BE2C (cell line): ENCODE data around the gene AEN.

Source experiments
- DNase-seq: peaks from one replicate; pipeline ENCODE4 v3.0.0-alpha.2; 2020
- H3K27me3 ChIP-seq: fragments of 250-450 bp; sonication (Bioruptor Pico); 2 replicates; pipeline ENCODE4 v1.5.1; 2020; ENCODE audit warnings: mild to moderate bottlenecking
- H3K36me3 ChIP-seq: fragments of 250-450 bp; sonication (Bioruptor Pico); 2 replicates; pipeline ENCODE4 v1.5.1; 2020; ENCODE audit warnings: mild to moderate bottlenecking
- H3K4me1 ChIP-seq: fragments of 250-450 bp; sonication (Bioruptor Pico); 2 replicates; pipeline ENCODE4 v1.5.1; 2020
- H3K4me3 ChIP-seq: 2 replicates; pipeline ENCODE4 v1.5.1; 2011; ENCODE audit warnings: low read depth, low read length
- H3K9me3 ChIP-seq: fragments of 250-450 bp; sonication (Bioruptor Pico); 2 replicates; pipeline ENCODE4 v1.5.1; 2020
- CTCF ChIP-seq: IDR thresholded peaks from 2 replicates; pipeline ENCODE4 v1.5.1; 2012; ENCODE audit warnings: mild to moderate bottlenecking, low read depth, low read length

AEN gene

GRCh38 chr15:88586401-88587162 is 34.6 kb upstream of the AEN start:
- Histone ChIP-seq H3K9me3 (no peaks in the 10 kb centered on the region), H3K27me3 (0 out of 2 replicates have a peak, but pooled peaks cover 2% of the 10 kb centered on the region), H3K4me3 (no peak overlapping the region; the same call in 1 of the 2 replicates), H3K36me3 (no peaks in the 10 kb centered on the region), H3K4me1 (peaks cover 13% of the 10 kb centered on the region)
- TF ChIP-seq CTCF = no peak
- DNase-seq = peak; percentile 66

- Histone ChIP-seq H3K9me3 (no peaks in the 10 kb centered on the region), H3K27me3 (0 out of 2 replicates have a peak, but pooled peaks cover 2% of the 10 kb centered on the region), H3K36me3 (no peaks in the 10 kb centered on the region), H3K4me1 (peaks cover 13% of the 10 kb centered on the region), H3K4me3 (no peak overlapping the region)
- no peak for TF ChIP-seq CTCF
- no peak for DNase-seq
Measured at GRCh38 chr15:88590759-88591158, 30.4 kb upstream of the AEN start.

GRCh38 chr15:88591384-88591783 is 29.8 kb upstream of the AEN start:
- Histone ChIP-seq H3K4me1 (peaks cover 6% of the 10 kb centered on the region), H3K36me3 (no peaks in the 10 kb centered on the region), H3K9me3 (no peaks in the 10 kb centered on the region), H3K4me3 (no peak overlapping the region), H3K27me3 (0 out of 2 replicates have a peak, but pooled peaks cover 2% of the 10 kb centered on the region)
- no peak for TF ChIP-seq CTCF
- DNase-seq = no peak

GRCh38 chr15:88603885-88604284 is 17.3 kb upstream of the AEN start:
- no peak for DNase-seq
- Histone ChIP-seq H3K9me3 (no peaks in the 10 kb centered on the region), H3K27me3 (peaks cover 31% of the 10 kb centered on the region), H3K36me3 (no peaks in the 10 kb centered on the region), H3K4me1 (no peaks in the 10 kb centered on the region; the same call in 1 of the 2 replicates), H3K4me3 (peak overlapping the region; percentile 63)
- peak; percentile 43 for TF ChIP-seq CTCF

- peaks cover 31% of the 10 kb centered on the region for H3K27me3 ChIP-seq
- no peaks in the 10 kb centered on the region for H3K36me3 ChIP-seq
- no peaks in the 10 kb centered on the region for H3K9me3 ChIP-seq
- H3K4me1 ChIP-seq = no peaks in the 10 kb centered on the region; the same call in 1 of the 2 replicates
- DNase-seq = peak; percentile 40
- H3K4me3 ChIP-seq = peak overlapping the region; percentile 63
- no peak for TF ChIP-seq CTCF
Measured at GRCh38 chr15:88604381-88605188, 16.6 kb upstream of the AEN start.
